K562 (cell line): Measurements from ENCODE around the gene GIGYF2. TPM values are rescaled to one million over a fixed set of nuclear protein-coding genes. Genes with fewer than 3 reads are reported as not detected.
A peak's percentile ranks its signal among the peaks of the same experiment; 100 is the strongest.
"Not testable (repeated sequence)": the region's sequence is repeated elsewhere in the genome, so short reads cannot be mapped to it uniquely, and the experiment has no call there.

Experiments used
- ATAC-seq: fragments of 200-7000 bp; cut with Tn5 transposase; 3 replicates; pipeline ENCODE4 v1.9.1; 2020; ENCODE audit warnings: moderate library complexity
- BruUV-seq: library from RNA; stranded (reverse); fragments of 400-500 nt; replicated peaks from 2 replicates; lab custom pipeline; 2021; lab: Mats Ljungman, UMichigan
- CTCF ChIA-PET: fragments of 300-600 bp; formaldehyde crosslinking; extraction: SDS; loops from one replicate; lab custom pipeline; 2021; ENCODE audit warnings: low intra/inter-chr PET ratio; lab: Yijun Ruan, JAX
- POLR2A ChIA-PET: fragments of 300-600, 350-650 bp; sonication (Branson Sonifier 250); formaldehyde crosslinking; extraction: SDS; loops from one replicate; lab custom pipeline; 2021; ENCODE audit warnings: antibody characterized with exemption, inconsistent platforms; lab: Yijun Ruan, JAX
- DNase-seq, 4 experiments: peaks; one replicate each; pipeline versions ENCODE4 v3.0.0 to v3.0.0-alpha.2; 2011 to 2018; ENCODE audit warnings: low spot score in 3 of 4, mixed read lengths in 3 of 4; ENCODE audit errors: extremely low read depth in 1 of 4
- FAIRE-seq: peaks from 2 replicates; lab custom pipeline; 2011; peaks lifted over from hg19 to GRCh38; lab: Jason Lieb, UNC
- H2AFZ ChIP-seq: 2 replicates; pipeline ENCODE4 v1.6.0; 2011; ENCODE audit warnings: low read depth, low read length, control low read depth, inconsistent platforms
- H3K27ac ChIP-seq: fragments of 200-600 bp; 3 replicates; pipeline ENCODE4 v1.8.0; 2011; ENCODE audit warnings: low read depth, mild to moderate bottlenecking, control low read depth, inconsistent platforms, low read length, moderate library complexity, mixed read lengths; ENCODE audit errors: extremely low read depth
- H3K27me3 ChIP-seq, 2 experiments: fragments of 300-600 bp in 1 of 2; 2 replicates in 1 of 2; 3 replicates in 1 of 2; pipeline versions ENCODE4 v1.6.0 to v1.8.0; 2011; ENCODE audit warnings: inconsistent platforms in 2 of 2, low read length in 2 of 2, mild to moderate bottlenecking in 1 of 2, mixed read lengths in 1 of 2, moderate library complexity in 1 of 2; ENCODE audit not compliant: control insufficient read depth in 2 of 2, insufficient read depth in 2 of 2
- H3K36me3 ChIP-seq: fragments of 300-600 bp; 3 replicates; pipeline ENCODE4 v1.8.0; 2011; ENCODE audit warnings: mild to moderate bottlenecking, low read length, inconsistent platforms; ENCODE audit not compliant: control insufficient read depth, insufficient read depth
- H3K4me1 ChIP-seq, 2 experiments: fragments of 200-600 bp in 1 of 2; replicated peaks in 1 of 2; 2 replicates in 1 of 2; 3 replicates in 1 of 2; pipeline versions ENCODE4 v1.5.1 to v1.8.0; 2011; ENCODE audit warnings: inconsistent platforms in 2 of 2, low read length in 2 of 2, mild to moderate bottlenecking in 1 of 2, mixed read lengths in 1 of 2, moderate library complexity in 1 of 2; ENCODE audit not compliant: control insufficient read depth in 2 of 2, insufficient read depth in 2 of 2
- H3K4me2 ChIP-seq: 2 replicates; pipeline ENCODE4 v1.6.1; 2011; ENCODE audit warnings: low read length, control low read depth, inconsistent platforms, mixed read lengths; ENCODE audit not compliant: insufficient read depth
- H3K4me3 ChIP-seq: fragments of 200-600 bp; sonication (generic), shearing (Covaris generic); 2 replicates; pipeline ENCODE4 v1.5.1; 2016; ENCODE audit warnings: control low read depth, inconsistent platforms
- H3K79me2 ChIP-seq: fragments of 200-600 bp; 3 replicates; pipeline ENCODE4 v1.8.0; 2011; ENCODE audit warnings: low read length, inconsistent platforms; ENCODE audit not compliant: control insufficient read depth, insufficient read depth
- H3K9ac ChIP-seq, 2 experiments: 2 replicates each; pipeline versions ENCODE4 v1.6.0 to v1.6.1; 2011; ENCODE audit warnings: low read depth in 2 of 2, low read length in 2 of 2, control low read depth in 1 of 2, inconsistent platforms in 1 of 2, mild to moderate bottlenecking in 1 of 2, mixed read lengths in 1 of 2; ENCODE audit not compliant: insufficient read depth in 1 of 2
- H3K9me1 ChIP-seq: one replicate; pipeline ENCODE4 v1.6.0; 2011; ENCODE audit warnings: inconsistent platforms, mild to moderate bottlenecking, low read length, moderate library complexity; ENCODE audit not compliant: control insufficient read depth, insufficient read depth
- H3K9me3 ChIP-seq: replicated peaks from 2 replicates; pipeline ENCODE4 v1.5.1; 2011; ENCODE audit warnings: low read depth, low read length, inconsistent platforms; ENCODE audit not compliant: control insufficient read depth, insufficient read depth
- H4K20me1 ChIP-seq: replicated peaks from 2 replicates; pipeline ENCODE4 v1.6.1; 2011; ENCODE audit warnings: low read length, inconsistent platforms, mixed read lengths; ENCODE audit not compliant: control insufficient read depth, insufficient read depth
- CAMTA2 ChIP-seq: fragments of 250-450 bp; sonication (Bioruptor Pico); conservative IDR thresholded peaks from 2 replicates; pipeline ENCODE4 v1.5.1; 2022
- HCFC1 ChIP-seq: IDR thresholded peaks from 2 replicates; pipeline ENCODE4 v1.6.1; 2012; ENCODE audit warnings: low read depth, low read length, improper control_type of control experiment
- HMG20B ChIP-seq: fragments of 250-450 bp; sonication (Bioruptor Pico); IDR thresholded peaks from 2 replicates; pipeline ENCODE4 v1.5.0; 2021; ENCODE audit warnings: mild to moderate bottlenecking
- MEF2A ChIP-seq: IDR thresholded peaks from 2 replicates; pipeline ENCODE4 v1.6.1; 2011; ENCODE audit warnings: low read depth, mild to moderate bottlenecking, low read length, moderate library complexity; ENCODE audit not compliant: control insufficient read depth
- NFIC ChIP-seq: fragments of 450-650 bp; IDR thresholded peaks from 2 replicates; pipeline ENCODE4 v1.6.1; 2017; ENCODE audit warnings: mild to moderate bottlenecking, inconsistent platforms
- SMARCA5 ChIP-seq: fragments of 450-650 bp; IDR thresholded peaks from 2 replicates; pipeline ENCODE4 v1.6.1; 2016
- WGBS: fragments of 100-300 bp; shearing (Covaris generic); methylation state at CpG from one replicate; pipeline ENCODE4 v1.1.6; 2016; ENCODE audit warnings: low coverage, mixed read lengths; ENCODE audit not compliant: insufficient coverage; ENCODE audit errors: missing lambda C conversion rate; 5-methylcytosine and 5-hydroxymethylcytosine counted together
- in situ Hi-C: fragments of 300-500 bp; cut with MboI; formaldehyde crosslinking; loops from 4 replicates; pipeline ENCODE4 v1.15.0; 2018; ENCODE audit warnings: inconsistent platforms, mixed read lengths
- intact Hi-C: fragments of 100-400 bp; cut with micrococcal nuclease; formaldehyde crosslinking; loops from 2 replicates; pipeline ENCODE4 v1.14.2; 2022
- polyA plus RNA-seq, 8 experiments: library from polyadenylated mRNA; depleted of rRNA in 4 of 8; stranded (reverse) in 5 of 8; unstranded in 3 of 8; fragments of >200 nt; fragmentation: Nextera tagmentation in 2 of 8; fragmentation: Illumina TruSeq in 1 of 8; extraction: Ambion mirVana in 2 of 8; extraction: Trizol in 1 of 8; gene quantifications; 2 replicates each; pipeline versions ENCODE4 v1.2.1 to v1.2.3, GENCODE V29; 2011 to 2014; ENCODE audit warnings: inconsistent platforms in 1 of 8, missing spikeins in 1 of 8
- total RNA-seq, 7 experiments: library from RNA; depleted of rRNA in 6 of 7; stranded (reverse); fragments of >200 nt in 6 of 7; fragmentation: Illumina TruSeq in 2 of 7; extraction: Trizol in 2 of 7; gene quantifications; 2 replicates each; pipeline versions ENCODE4 v1.2.1 to v1.2.3, GENCODE V29; 2011 to 2021; ENCODE audit warnings: low replicate concordance in 1 of 7
- TF ChIP-seq, protein P1 (sequence below): sonication (generic); formaldehyde crosslinking; IDR thresholded peaks from 2 replicates; pipeline ENCODE4 v1.8.0; 2022; ENCODE audit warnings: missing genetic modification reagents, mild to moderate bottlenecking, moderate library complexity, borderline replicate concordance

The GIGYF2 gene
- total and polyA plus RNA-seq, 9 of the 15 experiments (the other 6 are each of a cell fraction or from before 2014, with no cell fraction given) = 12.7 to 52.7 (median 34.9) TPM

DNA sequence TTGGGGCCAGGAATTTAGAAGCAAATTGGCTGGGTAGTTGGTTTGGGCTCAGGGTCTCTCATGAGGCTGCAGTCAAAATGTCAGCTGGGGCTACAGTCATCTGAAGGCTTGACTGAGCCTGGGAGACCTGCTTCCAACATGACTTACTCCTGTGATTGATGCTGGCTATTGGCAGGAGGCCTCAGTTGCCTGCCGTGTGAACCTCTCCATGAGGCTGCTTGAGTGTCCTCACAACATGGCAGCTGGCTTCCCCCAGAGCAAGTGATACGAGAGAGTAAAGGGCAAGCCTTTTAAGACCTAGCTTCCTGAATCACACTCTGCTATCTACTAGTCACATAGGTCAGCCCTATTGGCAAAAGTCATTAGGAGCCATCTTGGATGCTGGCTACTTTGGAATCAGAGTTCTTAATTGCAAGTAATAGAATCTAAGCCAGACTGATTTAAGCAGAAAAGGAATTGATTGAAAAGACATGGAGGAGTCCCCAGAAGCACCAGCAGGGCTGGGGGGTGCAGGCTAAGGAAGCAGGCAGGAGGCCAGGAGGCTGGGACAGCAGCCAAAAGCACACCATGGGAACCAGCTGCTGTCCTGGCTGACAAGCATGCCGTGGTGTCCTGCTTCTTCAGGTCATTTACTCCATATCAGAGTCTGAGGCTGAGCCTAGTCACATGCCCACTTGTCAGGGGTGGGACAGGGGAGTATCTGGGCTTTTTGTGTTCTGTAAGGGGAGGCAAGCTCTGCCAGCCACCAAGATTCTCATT is 7.8 kb upstream of the GIGYF2 start (continued):
- TF ChIP-seq MEF2A (no peak), CAMTA2 (no peak), HCFC1 (no peak), SMARCA5 (no peak), HMG20B (CRISPR knock-in tag) (no peak), NFIC (peak; percentile 43; the same call in 1 of the 2 replicates)
- TF ChIP-seq, protein P1, sequence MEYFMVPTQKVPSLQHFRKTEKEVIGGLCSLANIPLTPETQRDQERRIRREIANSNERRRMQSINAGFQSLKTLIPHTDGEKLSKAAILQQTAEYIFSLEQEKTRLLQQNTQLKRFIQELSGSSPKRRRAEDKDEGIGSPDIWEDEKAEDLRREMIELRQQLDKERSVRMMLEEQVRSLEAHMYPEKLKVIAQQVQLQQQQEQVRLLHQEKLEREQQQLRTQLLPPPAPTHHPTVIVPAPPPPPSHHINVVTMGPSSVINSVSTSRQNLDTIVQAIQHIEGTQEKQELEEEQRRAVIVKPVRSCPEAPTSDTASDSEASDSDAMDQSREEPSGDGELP = no peak
- TF ChIP-seq, all 486 proteins: peak for 3

DNA sequence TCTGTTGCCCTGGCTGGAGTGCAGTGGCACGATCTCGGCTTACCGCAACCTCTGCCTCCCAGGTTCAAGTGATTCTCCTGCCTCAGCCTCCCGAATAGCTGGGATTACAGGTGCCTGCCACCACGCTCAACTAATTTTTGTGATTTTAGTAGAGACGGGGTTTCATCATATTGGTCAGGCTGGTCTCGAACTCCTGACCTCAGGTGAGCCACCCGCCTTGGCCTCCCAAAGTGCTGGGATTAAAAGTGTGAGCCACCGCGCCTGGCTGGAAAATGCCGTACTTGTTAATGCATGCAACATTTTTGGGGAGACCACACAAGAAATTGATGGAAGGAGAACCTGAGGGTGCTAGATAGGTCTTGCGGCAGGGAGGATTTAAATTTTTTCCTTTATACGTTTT is 6.0 kb upstream of the GIGYF2 start:
- BruUV-seq, intact Hi-C loops, H3K4me1 ChIP-seq, DNase-seq, H3K4me2 ChIP-seq, CTCF ChIA-PET, H3K79me2 ChIP-seq, H3K27me3 ChIP-seq, in situ Hi-C loops, H2AFZ ChIP-seq, H3K4me3 ChIP-seq, POLR2A ChIA-PET, H3K27ac ChIP-seq, H3K9me3 ChIP-seq, H4K20me1 ChIP-seq, H3K9ac ChIP-seq, ATAC-seq, FAIRE-seq, H3K36me3 ChIP-seq, H3K9me1 ChIP-seq: not testable (repeated sequence)
- 57% methylated on average over 9 of the region's 13 CpGs for WGBS
